Stimulated activated CD4-positive, alpha-beta T cell treated with anti-CD3 and anti-CD28 coated beads, Interleukin-12 subunit alpha, Interleukin-12 subunit beta, amount 100 ng/mL, for 48 hours (primary cell): ENCODE results near the gene CAV2.

ENCODE experiments used
- DNase-seq, 3 donors: peaks; one replicate each; pipeline ENCODE4 v3.0.0-alpha.2; 2020; ENCODE audit warnings: low read depth in 2 of 3, low spot score in 1 of 3

CAV2 gene

DNA sequence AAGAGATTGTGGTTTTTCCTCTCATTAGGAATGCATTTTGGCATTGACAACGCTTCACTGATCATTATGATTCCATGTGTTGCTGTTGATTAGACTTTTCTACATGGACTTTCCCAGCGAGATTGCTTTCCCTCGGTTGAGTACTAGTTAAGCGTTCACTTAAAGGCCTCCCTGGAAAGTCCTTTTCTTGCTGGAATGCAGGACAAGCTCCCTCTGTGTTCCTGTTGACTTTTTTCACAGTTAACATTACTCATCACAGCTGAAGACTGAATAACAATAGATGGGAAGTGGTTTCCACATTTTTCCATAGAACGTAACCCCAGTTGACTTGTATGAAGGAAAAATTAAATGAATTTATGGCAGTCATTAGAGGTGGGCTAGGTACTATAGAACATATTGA lies 22.7 kb downstream of the CAV2 start:
- no peak for DNase-seq

DNA sequence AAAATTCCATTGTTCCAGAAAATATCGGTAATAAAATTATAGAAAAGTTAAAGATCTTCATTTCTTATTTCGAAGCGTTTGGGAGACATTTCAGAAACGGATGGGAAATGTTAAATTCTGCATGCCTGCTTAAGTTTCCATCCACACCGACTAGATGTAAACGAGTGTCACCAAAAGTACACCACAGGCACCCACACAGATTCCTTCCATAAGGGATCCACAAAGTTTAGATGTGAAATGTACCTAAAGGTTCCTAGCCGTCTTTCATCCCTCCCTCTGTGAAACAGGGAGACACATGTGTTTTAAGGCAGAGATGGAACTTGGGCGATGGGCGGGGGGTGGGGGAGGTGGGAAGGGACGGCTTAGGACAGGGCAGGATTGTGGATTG lies 24.7 kb downstream of the CAV2 start:
- DNase-seq: no peak

DNA sequence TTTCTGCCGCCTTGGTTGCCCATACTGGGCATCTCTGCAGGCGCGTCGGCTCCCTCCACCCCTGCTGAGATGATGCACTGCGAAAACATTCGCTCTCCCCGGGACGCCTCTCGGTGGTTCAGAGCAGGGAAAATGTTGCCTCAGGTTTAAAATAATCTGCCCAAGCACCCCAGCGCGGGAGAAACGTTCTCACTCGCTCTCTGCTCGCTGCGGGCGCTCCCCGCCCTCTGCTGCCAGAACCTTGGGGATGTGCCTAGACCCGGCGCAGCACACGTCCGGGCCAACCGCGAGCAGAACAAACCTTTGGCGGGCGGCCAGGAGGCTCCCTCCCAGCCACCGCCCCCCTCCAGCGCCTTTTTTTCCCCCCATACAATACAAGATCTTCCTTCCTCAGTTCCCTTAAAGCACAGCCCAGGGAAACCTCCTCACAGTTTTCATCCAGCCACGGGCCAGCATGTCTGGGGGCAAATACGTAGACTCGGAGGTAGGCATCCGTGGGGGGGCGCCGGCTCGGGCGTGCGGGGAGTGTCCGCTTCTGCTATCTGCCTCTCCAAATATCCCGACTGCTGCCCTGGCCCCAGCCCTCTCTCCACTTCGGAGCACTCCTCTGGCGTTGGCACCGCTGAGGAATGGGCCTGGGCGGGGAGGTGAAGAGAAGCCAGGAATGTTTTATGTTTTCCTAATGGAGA lies 25.2 kb downstream of the CAV2 start, which contains the start of gene CAV1:
CAV1 (plus strand) TSS at position 428 of the 689 bp plus-strand sequence; CDS start at position 455, 27 bp downstream.
- DNase-seq: no peak

DNA sequence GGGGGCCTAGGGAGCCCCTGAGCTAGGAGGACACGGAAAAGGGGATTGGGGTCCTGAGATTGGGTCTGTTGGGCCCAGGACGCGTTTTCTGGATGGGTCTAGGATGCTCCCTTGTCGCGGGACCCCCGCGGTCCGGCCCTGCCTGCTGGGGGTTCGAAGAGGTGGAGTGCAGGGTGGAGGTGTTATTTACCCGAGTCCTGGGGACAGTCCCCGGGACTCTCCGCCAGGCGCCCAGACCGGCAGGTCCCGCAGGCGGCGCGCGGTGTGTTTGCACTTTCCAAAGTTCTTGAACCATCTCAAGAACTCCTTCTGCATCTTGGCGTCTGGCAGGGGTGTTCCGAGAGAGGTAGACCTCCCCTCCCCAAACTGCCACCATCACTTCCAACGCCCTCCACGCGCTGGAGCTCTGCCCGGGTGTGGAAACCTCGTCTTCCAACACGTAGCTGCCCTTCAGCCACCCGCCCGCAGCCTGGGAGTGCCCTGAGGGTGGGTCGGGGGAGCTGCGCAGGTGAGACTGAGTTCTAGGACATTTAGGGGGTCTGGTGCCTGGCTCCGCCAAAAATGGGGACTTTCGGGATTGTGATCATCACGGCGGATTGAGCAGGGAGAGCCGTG lies 25.9 kb downstream of the CAV2 start:
- DNase-seq: peak in 1 of 3 donors; percentile 26

DNA sequence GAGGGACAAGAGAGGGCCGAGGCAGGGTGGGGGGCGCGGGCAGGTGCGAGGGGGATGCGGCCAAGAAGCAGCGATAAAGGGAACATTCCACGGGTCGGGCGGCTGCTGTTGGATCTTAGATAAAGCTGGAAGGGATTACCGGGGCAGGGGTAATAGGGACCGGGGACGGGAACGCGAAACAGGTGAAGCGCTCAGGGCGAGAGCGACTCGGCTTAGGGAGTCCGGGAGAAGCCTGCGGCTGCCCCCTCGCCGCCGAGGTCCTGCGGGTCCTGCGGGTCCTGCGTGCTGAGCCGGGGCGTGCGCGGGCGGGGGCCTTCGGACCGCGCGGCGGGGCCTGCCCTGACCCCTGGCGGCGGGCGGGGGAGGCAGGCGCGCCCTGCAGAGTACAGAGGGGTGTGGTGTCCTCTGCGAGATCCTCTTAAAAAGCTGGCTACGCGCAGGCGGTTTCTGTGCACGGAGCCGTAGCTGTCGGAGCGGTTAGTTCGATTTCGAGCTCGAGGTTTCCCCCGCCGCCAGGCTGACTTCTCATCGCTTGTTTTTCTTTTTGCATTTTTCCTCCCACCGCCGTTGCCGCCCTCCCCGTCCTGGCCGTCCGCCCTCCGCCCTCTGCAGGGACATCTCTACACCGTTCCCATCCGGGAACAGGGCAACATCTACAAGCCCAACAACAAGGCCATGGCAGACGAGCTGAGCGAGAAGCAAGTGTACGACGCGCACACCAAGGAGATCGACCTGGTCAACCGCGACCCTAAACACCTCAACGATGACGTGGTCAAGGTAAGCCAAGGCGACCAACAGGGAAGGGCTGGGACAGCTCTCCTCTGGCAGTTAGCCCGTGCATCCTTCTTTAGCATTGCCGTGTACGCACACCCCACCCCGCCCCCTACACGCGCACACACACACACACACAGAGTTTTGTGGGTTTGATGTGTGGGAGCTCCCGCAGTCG lies 26.6 kb downstream of the CAV2 start:
- DNase-seq: peak; percentile 37 to 59 (median 40)

DNA sequence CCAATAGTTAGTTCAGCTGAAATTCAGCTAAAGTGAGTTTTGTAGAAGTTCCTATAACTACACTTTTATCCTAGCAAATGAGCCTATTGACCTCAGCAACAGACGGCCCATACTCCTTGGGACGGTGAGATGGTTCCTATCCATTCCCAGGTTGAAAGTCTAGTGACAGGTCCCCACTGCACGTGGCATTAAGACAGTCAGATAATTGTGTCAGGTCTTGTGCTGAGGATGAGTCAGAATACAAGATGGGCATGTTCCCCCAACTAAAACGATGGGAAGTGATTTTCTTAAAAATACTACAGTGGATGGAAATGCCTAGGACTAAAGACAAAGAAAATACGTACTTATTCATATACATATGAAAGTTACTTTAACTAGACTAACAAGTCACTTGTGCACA lies 27.4 kb downstream of the CAV2 start:
- no peak for DNase-seq

DNA sequence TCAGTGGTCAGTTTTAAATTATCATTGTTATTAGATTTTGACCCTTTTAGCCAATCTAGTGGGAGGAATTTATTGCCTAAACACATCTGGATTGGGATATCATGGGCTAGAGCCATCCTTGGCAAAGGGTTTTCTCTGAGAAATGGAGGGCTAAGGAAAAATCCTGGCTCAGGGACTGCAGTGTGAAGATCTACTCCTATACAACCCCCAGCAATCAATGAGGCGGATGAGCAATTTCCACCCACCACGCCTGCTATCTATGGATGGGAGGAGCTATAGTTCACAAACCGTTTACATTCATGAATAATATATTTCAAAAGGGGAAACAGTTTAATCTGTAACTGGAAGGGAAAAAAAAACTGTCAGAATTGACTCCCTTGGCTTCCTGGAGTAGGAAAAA lies 28.0 kb downstream of the CAV2 start:
- no peak for DNase-seq

DNA sequence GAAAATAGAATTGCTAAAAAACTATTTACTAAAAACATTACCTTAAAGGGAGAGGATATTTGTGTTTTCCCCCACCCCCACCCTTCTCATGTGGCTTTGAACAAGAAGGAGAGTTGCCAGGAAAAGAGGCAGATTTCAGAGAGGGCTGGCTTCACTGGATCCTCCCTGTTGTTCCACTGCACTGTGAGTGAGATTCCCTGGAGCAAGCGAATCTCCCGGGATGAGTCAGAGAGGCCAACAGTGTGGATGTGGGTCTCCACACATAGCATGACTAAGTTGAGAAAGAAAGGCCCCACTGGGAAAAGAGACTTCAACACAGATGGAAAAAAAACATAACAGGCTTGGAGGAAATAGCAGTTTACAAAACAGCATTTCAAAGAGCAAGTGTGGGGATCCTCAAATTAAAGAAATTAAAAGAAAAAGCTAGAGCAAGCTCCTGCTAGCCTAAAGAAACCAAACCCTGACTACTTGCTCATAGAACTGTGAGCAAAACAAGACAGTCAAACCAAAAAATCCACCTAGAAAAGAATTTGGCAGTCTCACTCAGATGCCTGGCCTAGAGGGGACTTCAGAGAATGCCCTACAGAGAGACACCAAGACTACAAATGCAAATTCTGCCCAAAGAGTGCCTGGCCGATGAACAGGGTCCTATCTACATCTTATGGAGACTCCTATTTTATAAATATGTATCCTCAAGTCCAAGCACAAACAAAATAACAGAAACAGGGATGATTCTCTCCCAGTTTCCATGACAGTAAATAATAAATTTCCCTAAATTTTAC lies 28.7 kb downstream of the CAV2 start:
- no peak for DNase-seq

DNA sequence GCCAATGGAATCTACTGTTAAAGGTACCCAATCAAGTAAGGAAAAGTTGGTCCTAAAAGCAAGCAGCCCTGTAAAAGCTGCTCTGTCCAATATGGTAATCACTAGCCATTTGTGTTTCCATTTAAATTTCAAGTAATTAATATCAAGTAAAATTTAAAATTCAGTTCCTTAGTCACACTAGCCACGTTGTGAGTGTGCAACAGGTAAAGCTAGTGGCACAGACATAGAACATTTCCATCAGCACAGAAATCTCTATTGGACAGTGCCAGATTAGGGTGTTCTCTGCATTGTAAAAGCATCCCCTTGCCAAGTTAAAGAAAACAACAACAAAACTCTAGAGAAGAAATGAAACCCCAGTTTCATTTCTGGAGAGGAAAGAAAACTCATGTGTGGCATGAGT lies 29.7 kb downstream of the CAV2 start:
- no peak for DNase-seq

DNA sequence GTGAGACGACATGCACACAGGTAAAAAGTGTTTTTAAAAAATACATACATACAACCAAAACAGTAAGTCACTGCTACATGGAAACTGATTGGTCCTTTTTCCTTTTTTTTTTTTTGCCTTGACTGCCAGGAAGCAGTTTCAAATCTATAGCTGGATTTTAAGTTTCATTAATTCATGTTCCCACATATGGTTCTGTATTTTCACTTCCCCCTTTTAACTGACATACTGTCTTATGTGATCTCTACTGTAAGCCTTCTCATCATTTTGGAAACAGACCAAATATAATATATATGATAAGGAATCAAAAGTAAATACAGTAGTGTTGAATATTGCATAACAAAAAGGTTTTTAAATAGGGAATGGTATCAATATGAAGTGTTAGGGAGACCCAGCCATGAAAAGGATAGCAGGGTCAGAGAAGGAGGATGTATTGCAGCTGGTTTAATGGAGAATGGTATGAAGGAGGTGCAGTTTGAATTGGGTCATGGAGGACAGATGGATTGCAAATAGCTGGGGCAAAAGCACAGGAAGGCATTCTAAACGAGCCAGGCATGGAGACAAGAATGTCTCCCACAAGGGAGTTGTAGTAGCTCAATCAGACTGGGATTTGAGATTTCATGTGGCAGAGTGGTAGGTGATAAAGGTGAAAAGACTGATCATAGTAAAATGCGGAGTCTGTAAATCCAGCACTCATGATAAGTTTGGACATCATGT lies 30.7 kb downstream of the CAV2 start:
- no peak for DNase-seq

DNA sequence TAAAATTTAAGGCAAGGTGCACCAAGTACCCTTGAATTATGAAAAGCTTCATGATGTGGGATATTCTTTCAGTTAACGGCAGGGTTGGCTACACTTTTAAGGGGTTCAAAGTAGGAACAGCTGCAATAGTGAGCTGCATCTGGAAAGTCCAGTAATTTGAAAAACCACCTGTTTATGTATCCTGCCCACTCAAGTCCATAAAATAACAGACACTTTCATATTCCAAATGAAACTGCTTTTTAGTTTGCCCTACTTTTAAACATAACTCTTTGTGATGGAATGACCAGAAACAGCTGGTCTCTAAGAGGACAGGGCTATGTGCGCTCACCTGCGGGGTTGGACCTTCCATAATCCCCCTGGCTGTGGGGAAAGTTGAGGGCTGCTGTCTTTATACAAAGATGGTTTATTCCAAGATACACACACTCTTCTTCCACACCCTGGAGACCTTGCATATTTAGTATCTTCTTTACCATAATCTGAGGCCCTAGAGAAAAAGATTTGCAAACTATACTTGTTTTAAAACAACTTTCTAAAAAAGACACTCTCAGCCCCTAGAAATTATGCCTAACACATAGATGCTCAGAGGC lies 32.7 kb downstream of the CAV2 start:
- no peak for DNase-seq

DNA sequence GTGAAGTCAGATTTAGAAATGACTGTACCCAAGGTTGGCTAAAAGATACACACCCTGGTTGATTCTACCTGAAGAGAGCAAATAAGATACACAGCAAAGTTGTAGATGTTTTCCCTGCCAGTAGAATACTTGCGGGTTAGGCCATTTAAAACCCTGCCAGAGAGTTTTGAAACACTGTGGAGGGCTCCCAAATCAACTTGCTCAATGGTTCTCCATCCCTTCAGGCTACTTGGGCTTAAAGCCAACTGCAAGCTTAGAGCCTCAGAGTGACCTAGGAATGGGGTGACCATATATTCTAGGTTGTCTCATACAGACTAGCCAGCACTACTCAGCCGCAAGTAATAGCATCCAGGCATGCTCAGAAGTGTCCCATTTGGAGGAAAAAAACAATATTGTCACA lies 35.3 kb downstream of the CAV2 start:
- DNase-seq: no peak

DNA sequence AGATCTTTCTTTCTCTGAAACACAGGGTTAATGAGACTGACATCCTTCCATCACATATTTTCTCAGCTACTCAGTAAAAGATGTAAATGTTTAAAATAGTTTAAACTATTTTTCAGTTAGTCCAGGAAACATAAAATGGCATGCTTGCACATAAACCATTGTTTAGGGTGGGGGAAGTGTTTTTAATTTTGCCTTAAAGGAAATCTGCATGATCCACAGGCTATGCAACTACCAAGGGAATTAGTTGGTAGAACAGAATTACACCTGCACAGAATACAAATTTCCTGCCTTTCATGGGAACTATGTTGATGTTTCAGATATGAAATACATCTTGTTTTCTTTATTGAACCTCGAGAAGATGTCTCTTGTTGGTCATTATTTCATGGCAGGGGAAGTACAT lies 35.9 kb downstream of the CAV2 start:
- DNase-seq: no peak

DNA sequence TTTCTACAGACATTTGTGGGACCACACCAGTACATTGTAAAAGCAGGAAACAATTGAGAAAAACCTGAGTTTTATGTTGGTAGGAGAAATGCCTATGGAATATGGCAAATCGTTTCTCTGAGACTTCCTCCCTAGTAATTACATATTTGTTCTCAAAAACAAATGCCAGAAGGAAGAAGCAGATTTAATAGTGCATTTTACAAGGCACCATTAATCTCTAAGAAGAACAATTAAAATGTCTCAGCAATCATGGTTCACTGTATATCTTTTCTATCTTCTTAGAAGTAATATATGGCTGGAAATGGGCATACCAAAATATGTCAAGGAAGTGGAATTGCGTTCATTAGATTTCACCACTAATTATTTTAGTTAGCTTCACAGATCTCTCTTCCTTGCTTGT lies 38.6 kb downstream of the CAV2 start:
- no peak for DNase-seq

DNA sequence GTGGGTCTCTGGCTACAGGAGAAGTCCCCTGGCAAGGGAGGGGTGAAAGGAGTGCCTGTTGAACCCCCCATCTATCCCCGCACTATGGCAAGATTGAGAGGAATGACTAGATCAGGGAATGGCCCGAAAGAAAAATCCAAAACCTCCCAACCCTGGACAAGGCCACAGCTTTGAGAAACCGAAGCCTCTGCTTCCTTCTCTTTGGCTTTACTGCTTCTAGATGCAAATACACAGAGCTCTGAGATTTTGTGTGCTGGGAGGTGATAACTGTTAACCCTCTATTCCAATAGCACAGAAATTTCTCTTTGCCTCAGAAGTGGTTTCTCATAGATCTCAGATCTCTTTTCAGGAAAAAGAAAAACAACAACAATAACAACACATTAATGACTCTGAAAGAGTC lies 40.3 kb downstream of the CAV2 start:
- DNase-seq: no peak

DNA sequence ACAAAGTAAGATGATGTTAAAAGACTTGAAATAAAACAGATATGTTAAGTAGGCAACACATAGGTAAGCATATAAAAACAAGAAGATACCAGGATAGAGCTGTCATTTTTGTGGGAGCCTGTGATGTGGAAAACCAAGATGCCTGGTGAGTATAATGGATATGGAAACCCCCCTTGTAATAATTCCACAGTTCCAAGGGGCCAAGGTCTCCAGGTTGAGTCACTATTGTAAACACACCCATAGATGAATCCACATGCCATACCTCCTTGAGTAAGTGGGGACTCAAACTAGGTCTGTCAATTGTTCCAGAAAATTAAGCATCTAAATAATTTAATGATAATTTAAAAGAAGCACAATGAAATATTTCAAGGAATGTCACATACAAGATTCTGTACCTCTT lies 41.2 kb downstream of the CAV2 start:
- no peak for DNase-seq

DNA sequence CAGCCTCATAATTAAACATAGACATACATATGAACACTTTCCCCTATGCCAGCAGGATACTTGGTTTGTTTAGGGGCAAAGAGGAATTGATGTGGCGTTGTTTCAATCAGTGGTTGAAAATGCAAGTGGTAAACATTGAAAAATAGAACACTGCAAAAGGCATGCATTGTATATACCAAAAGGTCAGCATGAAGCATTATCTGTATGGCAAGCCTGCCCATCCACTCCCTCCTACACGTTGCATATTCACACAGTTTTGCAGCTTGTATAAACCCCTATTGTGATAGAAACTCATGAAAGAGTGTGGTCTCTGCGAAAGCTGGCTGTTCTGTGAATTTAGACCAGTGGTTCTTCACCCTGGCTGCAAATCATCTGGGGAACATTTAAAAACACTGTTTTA lies 42.4 kb downstream of the CAV2 start:
- no peak for DNase-seq

DNA sequence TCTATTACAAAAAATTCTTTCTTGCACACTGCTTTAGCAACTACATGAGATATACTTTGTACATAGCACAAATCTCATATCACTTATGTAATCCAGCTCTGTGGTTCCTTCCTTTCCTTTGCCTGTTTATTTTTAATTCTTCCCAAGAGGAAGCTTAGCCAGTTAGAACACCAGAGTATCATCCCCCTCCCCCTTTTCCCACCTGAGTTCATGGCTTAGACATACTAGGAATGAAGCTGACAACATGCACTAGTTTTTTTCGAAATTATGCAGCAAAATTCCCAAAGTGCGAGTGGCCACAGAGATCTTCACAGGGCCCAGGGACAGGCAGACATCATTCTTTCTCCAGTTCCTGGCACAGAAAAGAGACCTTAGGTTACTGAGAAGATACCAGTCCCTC lies 43.1 kb downstream of the CAV2 start:
- DNase-seq: no peak

DNA sequence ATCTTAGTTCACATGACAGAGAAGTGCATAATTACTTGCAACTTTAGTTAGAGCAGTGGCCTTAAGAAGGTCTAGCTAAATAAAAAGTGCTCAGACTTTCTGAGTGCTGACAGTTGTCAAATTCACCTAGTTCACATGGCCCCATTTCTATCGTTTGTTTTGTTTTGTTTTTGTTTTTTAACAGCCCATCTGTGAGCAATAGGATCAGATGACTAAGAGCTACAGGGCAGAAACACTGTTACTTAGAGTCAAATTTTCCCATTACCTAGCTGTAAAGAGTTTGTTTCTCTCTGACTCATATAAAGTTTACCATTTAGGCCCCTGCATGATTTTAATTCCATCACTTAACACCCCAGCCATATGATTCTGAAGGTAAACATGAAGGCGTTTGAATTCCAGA lies 44.1 kb downstream of the CAV2 start:
- no peak for DNase-seq

DNA sequence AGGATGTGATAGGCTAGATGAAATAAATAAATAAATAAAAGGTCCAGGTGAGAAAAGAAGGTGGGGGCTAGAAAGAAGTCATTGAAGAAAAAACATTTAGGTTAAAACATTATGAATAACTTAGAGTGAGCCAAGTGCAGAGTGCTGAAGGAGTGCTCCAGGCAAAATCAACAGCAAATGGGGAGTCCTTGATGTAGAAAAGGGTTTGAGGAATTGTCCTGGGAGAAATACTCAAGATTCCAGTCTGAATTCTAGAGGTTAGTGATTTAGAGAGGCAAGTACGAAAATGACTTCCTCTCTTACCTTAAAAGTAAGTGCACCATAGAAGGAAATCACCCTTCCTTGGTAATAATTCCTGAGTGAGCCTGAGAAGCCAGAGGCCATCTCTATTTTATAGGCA lies 44.9 kb downstream of the CAV2 start:
- DNase-seq: no peak
